BJ (cell line): Measurements from ENCODE around the gene SRGAP2B. TPM values are rescaled to one million over a fixed set of nuclear protein-coding genes. Genes with fewer than 3 reads are reported as not detected.
"Not testable (repeated sequence)": the region's sequence is repeated elsewhere in the genome, so short reads cannot be mapped to it uniquely, and the experiment has no call there.

Experiments used
- CTCF ChIA-PET: fragments of 350-600 bp; formaldehyde crosslinking; extraction: SDS; loops from one replicate; lab custom pipeline; 2021; ENCODE audit warnings: antibody characterized with exemption, inconsistent platforms; lab: Yijun Ruan, JAX
- POLR2A ChIA-PET: fragments of 300-600 bp; sonication (Branson Sonifier 250); formaldehyde crosslinking; extraction: SDS; loops from one replicate; lab custom pipeline; 2021; ENCODE audit warnings: antibody characterized with exemption; lab: Charles Lee
- DNase-seq: peaks from one replicate; pipeline ENCODE4 v3.0.0-alpha.2; 2011; ENCODE audit warnings: low read depth
- H3K27me3 ChIP-seq: 2 replicates; pipeline ENCODE4 v1.6.0; 2011; ENCODE audit warnings: low read length; ENCODE audit not compliant: control insufficient read depth, insufficient read depth
- H3K36me3 ChIP-seq: 2 replicates; pipeline ENCODE4 v1.5.1; 2011; ENCODE audit warnings: low read length; ENCODE audit not compliant: control insufficient read depth, insufficient read depth
- H3K4me3 ChIP-seq: 2 replicates; pipeline ENCODE4 v1.5.1; 2011; ENCODE audit warnings: low read depth, mild to moderate bottlenecking, control low read depth, low read length
- polyA plus RNA-seq: library from polyadenylated mRNA; depleted of rRNA; stranded (reverse); fragments of >200 nt; gene quantifications from 2 replicates; pipeline ENCODE4 v1.2.3, GENCODE V29; 2011

Gene SRGAP2B
- polyA plus RNA-seq, 1 experiment, result 4.8 TPM

DNA sequence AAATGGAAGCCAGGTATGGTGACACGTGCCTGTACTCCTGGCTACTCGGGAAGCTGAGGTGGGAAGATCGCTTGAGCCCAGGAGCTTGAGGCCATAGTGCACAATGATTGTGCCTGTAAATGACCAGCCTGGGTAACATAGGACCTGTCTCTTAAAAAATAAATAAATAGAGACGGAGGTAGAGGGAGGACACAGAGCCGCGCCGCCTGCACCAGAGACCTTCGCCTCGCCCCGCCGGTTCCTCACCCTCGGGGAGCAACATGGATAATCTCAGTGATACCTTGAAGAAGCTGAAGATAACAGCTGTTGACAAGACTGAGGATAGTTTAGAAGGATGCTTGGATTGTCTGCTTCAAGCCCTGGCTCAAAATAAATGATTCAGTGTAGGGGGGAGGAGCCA lies 130.4 kb downstream of the SRGAP2B start:
- CTCF ChIA-PET, POLR2A ChIA-PET, H3K4me3 ChIP-seq, H3K27me3 ChIP-seq, DNase-seq, H3K36me3 ChIP-seq: not testable (repeated sequence)

DNA sequence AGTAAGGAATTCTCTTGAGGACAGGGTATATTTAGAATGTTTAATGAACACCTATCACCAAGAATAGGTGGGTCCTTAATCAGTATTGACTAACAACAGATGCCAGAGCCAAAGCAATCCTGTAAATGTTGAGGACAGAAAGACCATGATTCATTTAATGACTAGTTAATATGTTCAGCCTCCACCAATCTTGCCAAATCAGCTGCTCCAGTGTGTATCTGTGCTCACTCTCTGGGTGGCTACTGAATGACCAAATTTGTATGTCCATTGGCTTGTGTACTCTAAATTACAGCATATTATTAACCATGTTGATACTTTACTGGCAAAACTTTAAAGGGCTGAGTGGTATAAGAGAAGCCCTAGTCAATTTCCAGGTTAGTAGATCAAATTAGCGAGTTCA lies 130.9 kb downstream of the SRGAP2B start:
- CTCF ChIA-PET, POLR2A ChIA-PET: not testable (repeated sequence)

DNA sequence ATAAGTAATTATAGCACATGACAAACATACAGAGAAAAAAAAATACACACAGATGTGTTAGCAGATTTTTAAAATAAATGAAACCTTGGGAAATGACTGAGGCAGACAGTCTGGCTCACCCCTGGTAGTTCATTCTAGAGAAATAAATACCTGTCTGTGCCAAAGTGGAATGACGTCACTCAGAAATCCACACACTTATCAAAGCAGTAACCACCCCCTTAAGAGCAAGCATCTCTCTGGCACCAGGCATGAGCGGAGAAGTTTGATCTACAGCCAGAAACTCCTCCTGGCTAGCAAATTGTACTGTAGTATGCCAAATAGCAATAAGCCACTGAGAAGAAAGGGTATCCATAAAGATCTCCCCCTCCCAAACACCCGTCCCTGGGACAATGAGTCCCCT lies 131.6 kb downstream of the SRGAP2B start:
- H3K36me3 ChIP-seq, CTCF ChIA-PET, H3K27me3 ChIP-seq, DNase-seq, H3K4me3 ChIP-seq, POLR2A ChIA-PET: not testable (repeated sequence)

More for the DNA sequence above, 130.9 kb downstream of the SRGAP2B start:
- DNase-seq, H3K27me3 ChIP-seq, H3K36me3 ChIP-seq, H3K4me3 ChIP-seq: not testable (repeated sequence)

DNA sequence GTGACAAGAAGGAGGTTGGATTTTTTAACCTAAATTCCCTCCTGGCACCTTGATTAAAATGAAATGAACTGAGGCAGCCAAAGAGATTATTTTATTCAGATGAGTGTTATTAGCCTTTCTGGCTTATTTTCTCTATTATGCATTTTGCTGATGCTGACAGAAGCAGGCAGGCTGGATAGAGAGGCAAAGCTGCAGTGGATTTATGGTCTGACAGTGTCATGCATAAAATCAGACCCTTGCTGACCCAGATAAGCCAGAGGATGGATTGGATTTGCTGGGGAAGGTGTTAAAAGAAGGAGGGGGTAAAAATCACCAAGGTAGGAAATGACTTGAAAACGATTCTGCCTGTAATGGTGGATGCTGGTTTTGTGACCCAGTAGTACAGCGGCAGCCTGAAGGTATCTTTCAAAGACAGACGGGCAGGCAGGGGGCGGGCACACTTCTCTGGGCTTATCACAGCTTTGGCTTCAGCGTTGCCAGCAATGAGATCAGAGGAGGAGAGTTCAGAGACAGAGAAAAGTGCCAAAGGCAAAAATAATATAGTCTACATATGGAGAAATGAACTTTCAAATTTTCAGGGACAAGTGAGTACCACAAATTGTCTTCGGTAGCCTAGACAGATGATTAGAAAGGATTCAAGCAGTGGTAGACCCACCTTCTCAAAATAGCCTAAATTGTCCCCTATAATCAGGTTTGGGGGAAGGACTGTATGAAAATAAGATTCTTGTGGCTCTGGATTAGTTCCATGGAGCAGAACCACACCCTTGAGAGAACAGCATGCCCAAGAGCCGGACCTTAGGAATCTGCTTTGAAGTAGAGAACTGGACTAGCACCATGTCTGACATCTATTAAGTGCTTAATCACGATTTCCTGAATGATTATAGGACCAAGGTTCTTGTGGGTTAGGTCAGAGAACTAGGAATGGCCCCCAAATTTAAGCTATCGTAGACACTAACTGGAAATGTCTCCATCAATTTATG lies 133.2 kb downstream of the SRGAP2B start:
- POLR2A ChIA-PET, CTCF ChIA-PET, DNase-seq, H3K4me3 ChIP-seq, H3K27me3 ChIP-seq, H3K36me3 ChIP-seq: not testable (repeated sequence)

DNA sequence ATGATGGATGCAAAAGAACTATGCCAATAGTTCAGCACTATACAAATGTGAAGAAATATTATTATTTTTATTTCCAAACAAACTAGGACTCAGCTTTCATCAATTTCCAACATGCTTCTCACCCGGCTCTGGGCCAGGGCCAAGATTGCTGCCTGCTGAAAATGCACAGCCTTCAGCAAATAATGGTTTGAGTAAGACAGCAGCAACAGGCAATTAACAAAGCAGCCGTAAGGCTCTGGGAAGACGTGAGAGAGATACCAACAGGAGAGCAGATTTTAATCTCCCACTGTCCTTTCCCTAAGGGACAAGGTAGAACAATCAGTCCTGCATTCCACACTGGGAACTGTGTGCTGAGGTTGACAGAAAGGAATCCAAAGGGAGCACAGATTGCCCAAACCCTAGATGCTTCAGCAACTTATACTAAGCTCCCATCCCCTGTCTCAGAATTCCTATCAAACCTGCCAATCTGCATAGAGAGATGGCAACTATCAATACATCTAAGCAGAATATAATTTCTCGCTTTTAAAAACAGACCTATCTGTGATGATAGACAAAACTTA lies 134.1 kb downstream of the SRGAP2B start:
- CTCF ChIA-PET, POLR2A ChIA-PET, H3K27me3 ChIP-seq, H3K36me3 ChIP-seq, DNase-seq, H3K4me3 ChIP-seq: not testable (repeated sequence)

DNA sequence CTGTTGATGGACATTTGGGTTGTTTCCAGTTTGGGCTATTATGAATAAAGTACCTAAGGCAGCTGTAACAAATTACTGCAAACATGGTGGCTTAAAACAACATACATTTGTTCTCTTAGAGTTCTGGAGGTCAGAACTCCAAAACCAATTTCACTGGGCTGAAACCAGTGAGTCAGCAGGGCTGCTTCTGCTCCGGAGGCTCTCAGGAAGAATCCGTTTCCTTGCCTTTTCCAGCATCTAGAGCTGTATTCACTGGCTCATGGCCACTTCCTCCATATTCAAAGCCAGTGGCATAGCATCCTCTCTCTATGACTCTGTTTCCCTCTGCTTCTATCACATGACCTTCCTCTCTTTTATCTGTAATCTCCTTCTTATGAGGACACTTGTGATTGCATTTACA lies 146.7 kb downstream of the SRGAP2B start:
- H3K27me3 ChIP-seq, DNase-seq, CTCF ChIA-PET, H3K4me3 ChIP-seq, H3K36me3 ChIP-seq, POLR2A ChIA-PET: not testable (repeated sequence)

DNA sequence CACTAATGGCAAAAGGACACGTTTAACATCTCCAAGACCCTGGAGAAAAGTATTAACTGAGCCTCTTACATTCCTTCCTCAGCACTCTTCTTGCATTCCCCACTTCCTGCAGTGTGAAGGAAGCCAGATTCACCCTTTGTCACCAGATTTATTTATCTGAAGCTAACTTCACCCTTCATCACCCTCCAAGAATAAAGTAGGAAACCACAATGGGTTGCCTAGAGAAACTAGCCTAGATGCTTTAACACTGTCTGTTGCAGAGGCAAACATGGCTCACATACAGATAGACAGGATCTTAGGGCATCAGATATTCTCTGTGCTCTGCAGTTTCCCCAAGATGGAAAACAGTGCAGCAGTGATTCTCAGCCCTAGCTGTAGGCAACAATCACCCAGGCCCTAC lies 147.6 kb downstream of the SRGAP2B start:
- H3K36me3 ChIP-seq, H3K27me3 ChIP-seq, CTCF ChIA-PET, H3K4me3 ChIP-seq, POLR2A ChIA-PET, DNase-seq: not testable (repeated sequence)

DNA sequence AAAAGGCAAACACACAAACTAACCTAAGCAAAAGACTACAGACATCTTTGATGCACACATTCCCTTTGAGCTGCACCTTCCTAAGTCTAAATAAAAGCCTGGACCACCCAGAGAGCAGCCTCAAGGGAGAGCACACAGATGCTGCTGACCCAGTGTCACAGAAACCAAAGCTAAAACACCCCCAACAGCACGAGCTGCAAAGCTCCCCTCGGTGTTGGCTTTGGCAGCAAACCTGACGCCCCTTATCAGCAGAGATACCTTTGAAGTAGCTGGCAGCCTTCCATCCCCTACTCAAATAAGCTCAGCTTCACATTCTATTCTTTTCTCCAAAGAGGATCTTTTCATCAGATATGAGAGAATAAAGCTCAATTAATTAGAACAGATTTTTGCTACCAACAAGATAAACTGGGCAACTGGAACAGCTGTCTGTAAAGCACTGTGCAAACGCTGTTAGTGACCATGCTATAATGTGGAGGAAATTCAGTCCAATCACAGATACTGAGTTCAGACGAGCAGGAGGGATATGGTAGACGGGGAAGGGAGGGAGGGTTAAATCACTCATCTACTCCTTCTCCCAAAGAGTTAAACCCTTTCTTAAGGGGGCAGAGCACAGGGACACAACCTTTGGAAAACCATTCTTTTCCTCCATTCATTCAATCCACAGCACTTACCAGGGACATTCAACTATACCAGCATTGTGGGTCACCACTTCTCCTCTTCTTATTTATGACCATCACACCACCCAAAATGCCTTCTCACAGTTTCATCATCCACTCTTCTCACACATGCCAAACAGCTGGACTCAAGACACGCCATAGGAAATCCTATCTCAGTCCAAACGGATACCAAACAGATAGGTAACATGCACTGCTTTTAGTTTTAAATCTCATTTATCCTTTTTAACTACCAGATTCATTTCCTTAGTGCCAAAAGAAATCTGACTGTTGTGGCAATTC lies 148.3 kb downstream of the SRGAP2B start:
- H3K36me3 ChIP-seq, CTCF ChIA-PET, POLR2A ChIA-PET, DNase-seq, H3K27me3 ChIP-seq, H3K4me3 ChIP-seq: not testable (repeated sequence)

DNA sequence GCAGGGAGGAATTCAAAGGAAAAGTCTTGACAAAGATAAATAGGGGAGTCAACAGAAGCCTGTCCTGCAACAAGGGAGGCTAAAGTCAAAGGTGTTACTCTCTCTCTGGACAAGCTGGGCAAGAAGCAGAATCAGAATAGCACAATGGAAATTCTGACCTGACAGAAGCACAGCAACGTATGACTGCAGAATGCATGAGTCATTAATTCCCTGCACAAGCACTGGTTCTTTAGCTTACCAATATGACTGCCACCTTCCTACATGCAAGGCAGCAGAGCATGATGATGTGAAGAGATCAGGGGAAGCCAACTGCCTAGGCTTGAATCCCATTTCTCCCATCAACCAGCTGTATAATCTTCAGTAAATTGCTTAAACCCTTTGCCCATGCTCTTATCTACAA lies 153.4 kb downstream of the SRGAP2B start:
- DNase-seq, CTCF ChIA-PET, H3K27me3 ChIP-seq, H3K36me3 ChIP-seq, H3K4me3 ChIP-seq, POLR2A ChIA-PET: not testable (repeated sequence)

DNA sequence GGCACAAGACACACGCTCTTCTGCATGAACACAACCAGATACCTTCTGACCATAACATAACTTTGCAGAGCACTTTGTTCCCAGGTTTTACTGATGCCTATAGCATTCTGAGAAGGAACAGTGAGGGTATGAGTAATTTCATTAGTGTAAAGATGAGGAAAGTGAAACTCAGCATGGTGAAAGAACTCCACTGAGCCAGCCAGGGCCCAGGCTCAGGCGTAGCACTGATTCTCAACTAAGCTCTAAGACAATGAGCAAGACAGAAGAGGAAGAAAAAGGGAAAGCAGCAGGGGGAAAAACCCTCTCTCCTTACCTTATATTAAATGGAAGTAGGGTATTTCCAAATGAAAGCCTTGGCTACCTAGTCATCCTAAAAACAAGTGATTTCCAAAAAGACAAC lies 155.1 kb downstream of the SRGAP2B start:
- POLR2A ChIA-PET, H3K4me3 ChIP-seq, DNase-seq, H3K36me3 ChIP-seq, CTCF ChIA-PET, H3K27me3 ChIP-seq: not testable (repeated sequence)

DNA sequence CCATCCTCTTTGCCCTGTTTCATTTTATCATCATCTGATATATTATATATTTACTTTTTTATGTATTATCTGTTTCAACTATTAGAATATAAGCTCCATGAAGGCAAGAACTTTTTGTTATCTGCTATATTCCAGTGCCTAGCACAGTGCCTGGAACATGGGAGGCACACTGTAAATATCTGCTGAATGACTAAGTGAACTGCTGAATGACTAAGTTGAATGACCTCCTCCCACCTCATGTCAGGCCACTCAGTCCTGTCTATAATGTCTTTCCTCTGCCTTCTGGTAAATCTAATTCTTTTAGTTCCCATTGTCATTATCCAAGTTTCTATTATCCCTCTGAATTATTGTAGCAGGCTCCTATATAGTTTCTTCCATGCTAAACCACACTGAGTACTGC lies 156.5 kb downstream of the SRGAP2B start:
- CTCF ChIA-PET, H3K4me3 ChIP-seq, H3K36me3 ChIP-seq, H3K27me3 ChIP-seq, DNase-seq, POLR2A ChIA-PET: not testable (repeated sequence)

DNA sequence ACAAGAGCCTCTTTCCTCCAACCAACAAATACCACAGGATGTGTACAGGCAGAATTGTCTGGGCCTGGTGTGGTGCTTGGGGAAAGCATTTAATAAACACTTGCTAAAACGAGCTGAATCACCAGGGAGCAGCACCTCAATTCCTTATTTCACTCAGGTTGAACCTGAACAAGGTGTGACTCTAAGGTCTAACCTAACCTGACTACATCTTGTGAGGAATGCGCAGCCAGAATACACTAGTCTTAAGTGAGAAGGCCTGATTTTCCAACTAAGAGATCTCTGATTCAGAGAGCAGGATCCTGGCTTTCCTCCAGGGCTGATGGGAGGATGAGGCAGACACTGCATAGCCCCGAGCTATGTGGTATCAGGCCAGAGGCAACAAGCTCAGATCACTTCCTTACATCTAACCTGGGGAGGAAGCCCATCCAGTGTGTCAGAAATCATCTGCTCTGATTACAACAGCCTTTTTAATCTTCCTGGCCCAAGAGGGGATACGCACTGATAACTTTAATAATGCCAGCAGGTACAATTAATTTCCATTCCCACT lies 158.9 kb downstream of the SRGAP2B start:
- H3K27me3 ChIP-seq, H3K4me3 ChIP-seq, H3K36me3 ChIP-seq, POLR2A ChIA-PET, DNase-seq, CTCF ChIA-PET: not testable (repeated sequence)
